HG02840 (cell line): Measurements from ENCODE around the gene KDM3B.
"Not testable (repeated sequence)": the region's sequence is repeated elsewhere in the genome, so short reads cannot be mapped to it uniquely, and the experiment has no call there.

Experiments
- ATAC-seq: cut with Tn5 transposase; IDR thresholded peaks from one replicate; pipeline ENCODE4 v1.9.1; 2021; ENCODE audit warnings: mild to moderate bottlenecking, moderate library complexity, moderate number of reproducible peaks; ENCODE audit not compliant: unreplicated experiment, low FRiP score

Gene KDM3B

GRCh38 chr5:138352071-138352721 lies at the start of gene KDM3B:
TSS of gene KDM3B (plus strand) at chr5:138352685. CDS start at chr5:138352796, 111 bp downstream.
- peak; percentile 66 for ATAC-seq

GRCh38 chr5:138303372-138303771 lies 49.1 kb upstream of the KDM3B start:
- ATAC-seq: no peak

GRCh38 chr5:138305797-138306196 lies 46.7 kb upstream of the KDM3B start:
- no peak for ATAC-seq

- no peak for ATAC-seq
Observed at GRCh38 chr5:138315751-138316278, 36.7 kb upstream of the KDM3B start.

GRCh38 chr5:138316355-138316754 lies 36.1 kb upstream of the KDM3B start:
- ATAC-seq: no peak

- not testable (repeated sequence) for ATAC-seq
Observed at GRCh38 chr5:138318211-138318610, 34.3 kb upstream of the KDM3B start.

- no peak for ATAC-seq
Observed at GRCh38 chr5:138330813-138331448, 21.6 kb upstream of the KDM3B start.

GRCh38 chr5:138331449-138332368 lies 20.8 kb upstream of the KDM3B start, which contains the start of gene CDC25C:
TSS of gene CDC25C (minus strand) at chr5:138331804. CDS start at chr5:138331180, 624 bp downstream.
- ATAC-seq: peak; percentile 99

- ATAC-seq: no peak
Observed at GRCh38 chr5:138334867-138335447, 17.5 kb upstream of the KDM3B start.

GRCh38 chr5:138336952-138337684 lies 15.4 kb upstream of the KDM3B start:
- peak; percentile 9 for ATAC-seq

- ATAC-seq: peak; percentile 76
Observed at GRCh38 chr5:138337685-138338410, 14.6 kb upstream of the KDM3B start, which contains the start of gene FAM53C. TSS of gene FAM53C (plus strand) at chr5:138338266. CDS start at chr5:138341336, 3,070 bp downstream.

- no peak for ATAC-seq
Observed at GRCh38 chr5:138338411-138339090, 13.9 kb upstream of the KDM3B start.

- no peak for ATAC-seq
Observed at GRCh38 chr5:138339091-138339456, 13.4 kb upstream of the KDM3B start.

- no peak for ATAC-seq
Observed at GRCh38 chr5:138339464-138339863, 13.0 kb upstream of the KDM3B start.

- no peak for ATAC-seq
Observed at GRCh38 chr5:138340008-138340407, 12.5 kb upstream of the KDM3B start.

- no peak for ATAC-seq
Observed at GRCh38 chr5:138344887-138345622, 7.4 kb upstream of the KDM3B start.

- ATAC-seq: no peak
Observed at GRCh38 chr5:138346889-138347288, 5.6 kb upstream of the KDM3B start.
